ENCODE measurements around the gene CMIP. TPM values are rescaled to one million over a fixed set of nuclear protein-coding genes. Genes with fewer than 3 reads are reported as not detected.

CMIP gene
- polyA plus RNA-seq, 1 of the 3 experiments (the other 2 are of a cell fraction): 5.4 TPM

DNA sequence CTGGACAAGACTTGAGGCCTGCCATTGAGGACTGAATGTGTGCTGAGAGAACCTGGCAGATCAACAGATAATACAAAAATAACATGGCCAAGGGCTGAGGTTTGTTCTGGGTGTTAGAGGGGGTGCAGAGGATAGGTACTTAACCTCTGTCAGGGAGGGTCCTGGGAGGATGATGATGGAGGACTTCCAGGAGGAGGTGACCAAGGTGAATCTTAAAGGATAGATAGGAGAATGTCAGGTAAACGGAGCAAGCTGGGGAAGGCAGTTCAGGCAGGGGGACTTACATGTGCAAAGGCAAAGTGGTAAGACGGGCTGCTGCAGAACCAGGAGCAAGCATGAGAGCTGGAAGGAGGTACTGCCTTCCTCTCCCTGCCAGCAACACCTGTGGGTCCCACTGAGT is 214.6 kb downstream of the CMIP start:
- ChIA-PET POLR2A (no interaction called here), CTCF (interaction anchor here (0.7 to 0.9 kb wide), 2 partner anchors 14 to 36 kb away, joined by 3 read pairs; no protein-coding TSS in a partner anchor)
- no peak overlapping the region for H3K4me3 ChIP-seq (ENCODE audit: low read depth in 2 of 2, low read length in 1 of 2)
- H3K9ac ChIP-seq: no peak overlapping the region
- no peak overlapping the region for H3K27ac ChIP-seq (ENCODE audit: low read depth in 2 of 2, low read length in 1 of 2)
- no peak overlapping the region for H2AFZ ChIP-seq (ENCODE audit: low read depth)
- H3K4me2 ChIP-seq: no peak overlapping the region
- no peaks in the 10 kb centered on the region for H3F3A ChIP-seq (replicated peaks; ENCODE audit: insufficient read depth)
- H3K9me2 ChIP-seq: no peaks in the 10 kb centered on the region
- TF ChIP-seq RCOR1 (IDR thresholded peaks at IDR 0.05; ENCODE audit: low read length) (no peak), SMC3 (IDR thresholded peaks at IDR 0.05; ENCODE audit: low read depth, low read length) (no peak), GATA2 (CRISPR knock-in tag; IDR thresholded peaks at IDR 0.05) (no peak), MEF2A (IDR thresholded peaks at IDR 0.05; ENCODE audit: borderline replicate concordance, low read depth) (no peak), RXRA (IDR thresholded peaks at IDR 0.05; ENCODE audit: borderline replicate concordance, low read depth) (no peak), TAF1 (IDR thresholded peaks at IDR 0.05; ENCODE audit: borderline replicate concordance, low read depth, low read length) (no peak)
- TF ChIP-seq, protein P1, sequence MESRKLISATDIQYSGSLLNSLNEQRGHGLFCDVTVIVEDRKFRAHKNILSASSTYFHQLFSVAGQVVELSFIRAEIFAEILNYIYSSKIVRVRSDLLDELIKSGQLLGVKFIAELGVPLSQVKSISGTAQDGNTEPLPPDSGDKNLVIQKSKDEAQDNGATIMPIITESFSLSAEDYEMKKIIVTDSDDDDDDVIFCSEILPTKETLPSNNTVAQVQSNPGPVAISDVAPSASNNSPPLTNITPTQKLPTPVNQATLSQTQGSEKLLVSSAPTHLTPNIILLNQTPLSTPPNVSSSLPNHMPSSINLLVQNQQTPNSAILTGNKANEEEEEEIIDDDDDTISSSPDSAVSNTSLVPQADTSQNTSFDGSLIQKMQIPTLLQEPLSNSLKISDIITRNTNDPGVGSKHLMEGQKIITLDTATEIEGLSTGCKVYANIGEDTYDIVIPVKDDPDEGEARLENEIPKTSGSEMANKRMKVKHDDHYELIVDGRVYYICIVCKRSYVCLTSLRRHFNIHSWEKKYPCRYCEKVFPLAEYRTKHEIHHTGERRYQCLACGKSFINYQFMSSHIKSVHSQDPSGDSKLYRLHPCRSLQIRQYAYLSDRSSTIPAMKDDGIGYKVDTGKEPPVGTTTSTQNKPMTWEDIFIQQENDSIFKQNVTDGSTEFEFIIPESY (IDR thresholded peaks at IDR 0.05; ENCODE audit: borderline replicate concordance, low read depth): no peak
- TF ChIP-seq, protein P2, sequence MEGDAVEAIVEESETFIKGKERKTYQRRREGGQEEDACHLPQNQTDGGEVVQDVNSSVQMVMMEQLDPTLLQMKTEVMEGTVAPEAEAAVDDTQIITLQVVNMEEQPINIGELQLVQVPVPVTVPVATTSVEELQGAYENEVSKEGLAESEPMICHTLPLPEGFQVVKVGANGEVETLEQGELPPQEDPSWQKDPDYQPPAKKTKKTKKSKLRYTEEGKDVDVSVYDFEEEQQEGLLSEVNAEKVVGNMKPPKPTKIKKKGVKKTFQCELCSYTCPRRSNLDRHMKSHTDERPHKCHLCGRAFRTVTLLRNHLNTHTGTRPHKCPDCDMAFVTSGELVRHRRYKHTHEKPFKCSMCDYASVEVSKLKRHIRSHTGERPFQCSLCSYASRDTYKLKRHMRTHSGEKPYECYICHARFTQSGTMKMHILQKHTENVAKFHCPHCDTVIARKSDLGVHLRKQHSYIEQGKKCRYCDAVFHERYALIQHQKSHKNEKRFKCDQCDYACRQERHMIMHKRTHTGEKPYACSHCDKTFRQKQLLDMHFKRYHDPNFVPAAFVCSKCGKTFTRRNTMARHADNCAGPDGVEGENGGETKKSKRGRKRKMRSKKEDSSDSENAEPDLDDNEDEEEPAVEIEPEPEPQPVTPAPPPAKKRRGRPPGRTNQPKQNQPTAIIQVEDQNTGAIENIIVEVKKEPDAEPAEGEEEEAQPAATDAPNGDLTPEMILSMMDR (IDR thresholded peaks at IDR 0.05): no peak
- TF ChIP-seq, protein P3, sequence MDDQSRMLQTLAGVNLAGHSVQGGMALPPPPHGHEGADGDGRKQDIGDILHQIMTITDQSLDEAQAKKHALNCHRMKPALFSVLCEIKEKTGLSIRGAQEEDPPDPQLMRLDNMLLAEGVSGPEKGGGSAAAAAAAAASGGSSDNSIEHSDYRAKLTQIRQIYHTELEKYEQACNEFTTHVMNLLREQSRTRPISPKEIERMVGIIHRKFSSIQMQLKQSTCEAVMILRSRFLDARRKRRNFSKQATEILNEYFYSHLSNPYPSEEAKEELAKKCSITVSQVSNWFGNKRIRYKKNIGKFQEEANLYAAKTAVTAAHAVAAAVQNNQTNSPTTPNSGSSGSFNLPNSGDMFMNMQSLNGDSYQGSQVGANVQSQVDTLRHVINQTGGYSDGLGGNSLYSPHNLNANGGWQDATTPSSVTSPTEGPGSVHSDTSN (IDR thresholded peaks at IDR 0.05): no peak
- no peaks in the 10 kb centered on the region for H4K20me1 ChIP-seq (ENCODE audit: insufficient read depth)
- peaks cover 0 to 11% of the 10 kb centered on the region in 2 experiments; a peak in 1 of 4 replicates for H3K4me1 ChIP-seq (ENCODE audit: control insufficient read depth in 1 of 2, insufficient read depth in 2 of 2, low read depth in 1 of 2, low read length in 1 of 2)
- no peak for DNase-seq
- H3K9me3 ChIP-seq: no peaks in the 10 kb centered on the region
- H3K36me3 ChIP-seq (replicated peaks in 1 of 2; ENCODE audit: control insufficient read depth in 1 of 2, insufficient read depth in 2 of 2, low read length in 1 of 2): peaks cover 0 to 33% of the 10 kb centered on the region in 2 experiments
- WGBS (ENCODE audit: low lambda C conversion rate): 94% methylated on average over 2 of the region's 2 CpGs
- H3K79me2 ChIP-seq (ENCODE audit: insufficient read depth): no peaks in the 10 kb centered on the region
- no peaks in the 10 kb centered on the region for H3K27me3 ChIP-seq (ENCODE audit: insufficient read depth)

DNA sequence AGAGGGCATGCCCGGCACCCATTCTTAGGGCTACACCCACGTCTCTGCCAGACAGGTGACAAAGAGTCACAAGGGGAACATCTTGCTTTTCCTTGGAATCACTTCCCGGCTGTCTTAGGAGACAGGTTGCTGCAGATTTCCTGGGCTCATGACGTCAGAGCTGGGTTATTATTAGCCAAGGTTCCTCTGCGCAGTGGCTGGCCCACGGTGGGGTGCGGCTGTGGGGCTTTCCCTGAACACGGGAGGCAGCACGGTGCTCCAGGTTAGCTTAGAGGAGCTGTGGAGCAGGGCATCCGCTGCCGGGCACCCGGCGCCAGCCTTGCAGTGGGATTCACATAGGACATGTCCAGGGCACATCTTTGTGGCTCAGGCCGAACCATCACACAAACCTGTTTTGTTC is 216.5 kb downstream of the CMIP start:
- Histone ChIP-seq H3K36me3 (replicated peaks in 1 of 2; ENCODE audit: control insufficient read depth in 1 of 2, insufficient read depth in 2 of 2, low read length in 1 of 2) (peaks cover 0 to 40% of the 10 kb centered on the region in 2 experiments), H3K27me3 (ENCODE audit: insufficient read depth) (no peaks in the 10 kb centered on the region), H4K20me1 (ENCODE audit: insufficient read depth) (no peaks in the 10 kb centered on the region), H3F3A (replicated peaks; ENCODE audit: insufficient read depth) (no peaks in the 10 kb centered on the region), H3K27ac (ENCODE audit: low read depth in 2 of 2, low read length in 1 of 2) (no peak overlapping the region), H3K4me2 (no peak overlapping the region), H3K9me3 (no peaks in the 10 kb centered on the region), H3K4me3 (ENCODE audit: low read depth in 2 of 2, low read length in 1 of 2) (no peak overlapping the region), H3K9me2 (no peaks in the 10 kb centered on the region), H2AFZ (ENCODE audit: low read depth) (no peak overlapping the region), H3K9ac (no peak overlapping the region), H3K79me2 (ENCODE audit: insufficient read depth) (no peaks in the 10 kb centered on the region), H3K4me1 (ENCODE audit: control insufficient read depth in 1 of 2, insufficient read depth in 2 of 2, low read depth in 1 of 2, low read length in 1 of 2) (peaks cover 0 to 3% of the 10 kb centered on the region in 2 experiments; a peak in 1 of 4 replicates)
- no peak for DNase-seq
- POLR2A ChIA-PET: no interaction called here
- CTCF ChIA-PET: no interaction called here
- 86% methylated on average over 14 of the region's 14 CpGs for WGBS (ENCODE audit: low lambda C conversion rate)
- TF ChIP-seq FOXJ3 (CRISPR knock-in tag; IDR thresholded peaks at IDR 0.05) (no peak), GATA2 (CRISPR knock-in tag; IDR thresholded peaks at IDR 0.05) (no peak), RXRA (IDR thresholded peaks at IDR 0.05; ENCODE audit: borderline replicate concordance, low read depth) (no peak), EP300 (IDR thresholded peaks at IDR 0.05; ENCODE audit: borderline replicate concordance in 1 of 2, low read depth in 1 of 2, low read length in 1 of 2) (no peak), TCF12 (IDR thresholded peaks at IDR 0.05) (no peak), NRF1 (IDR thresholded peaks at IDR 0.05; ENCODE audit: low read depth, low read length) (no peak), ELF1 (IDR thresholded peaks at IDR 0.05) (no peak), JUND (IDR thresholded peaks at IDR 0.05) (no peak), SIN3A (IDR thresholded peaks at IDR 0.05; ENCODE audit: borderline replicate concordance, low read depth, low read length) (no peak), RCOR1 (IDR thresholded peaks at IDR 0.05; ENCODE audit: low read length) (no peak), RAD21 (IDR thresholded peaks at IDR 0.05; ENCODE audit: low read length) (no peak)
- TF ChIP-seq, protein P4, sequence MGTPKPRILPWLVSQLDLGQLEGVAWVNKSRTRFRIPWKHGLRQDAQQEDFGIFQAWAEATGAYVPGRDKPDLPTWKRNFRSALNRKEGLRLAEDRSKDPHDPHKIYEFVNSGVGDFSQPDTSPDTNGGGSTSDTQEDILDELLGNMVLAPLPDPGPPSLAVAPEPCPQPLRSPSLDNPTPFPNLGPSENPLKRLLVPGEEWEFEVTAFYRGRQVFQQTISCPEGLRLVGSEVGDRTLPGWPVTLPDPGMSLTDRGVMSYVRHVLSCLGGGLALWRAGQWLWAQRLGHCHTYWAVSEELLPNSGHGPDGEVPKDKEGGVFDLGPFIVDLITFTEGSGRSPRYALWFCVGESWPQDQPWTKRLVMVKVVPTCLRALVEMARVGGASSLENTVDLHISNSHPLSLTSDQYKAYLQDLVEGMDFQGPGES (IDR thresholded peaks at IDR 0.05; ENCODE audit: low read depth, low read length): no peak
- TF ChIP-seq, protein P1 (IDR thresholded peaks at IDR 0.05; ENCODE audit: borderline replicate concordance, low read depth): no peak
- TF ChIP-seq, protein P5, sequence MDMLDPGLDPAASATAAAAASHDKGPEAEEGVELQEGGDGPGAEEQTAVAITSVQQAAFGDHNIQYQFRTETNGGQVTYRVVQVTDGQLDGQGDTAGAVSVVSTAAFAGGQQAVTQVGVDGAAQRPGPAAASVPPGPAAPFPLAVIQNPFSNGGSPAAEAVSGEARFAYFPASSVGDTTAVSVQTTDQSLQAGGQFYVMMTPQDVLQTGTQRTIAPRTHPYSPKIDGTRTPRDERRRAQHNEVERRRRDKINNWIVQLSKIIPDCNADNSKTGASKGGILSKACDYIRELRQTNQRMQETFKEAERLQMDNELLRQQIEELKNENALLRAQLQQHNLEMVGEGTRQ (IDR thresholded peaks at IDR 0.05; ENCODE audit: borderline replicate concordance, low read depth, low read length): no peak

All from SK-N-SH (cell line).